GM21576 (cell line): ENCODE data around the gene FNDC3B.
"Not testable (repeated sequence)": the region's sequence is repeated elsewhere in the genome, so short reads cannot be mapped to it uniquely, and the experiment has no call there.

Source experiments
- ATAC-seq: cut with Tn5 transposase; IDR thresholded peaks from one replicate; pipeline ENCODE4 v1.9.1; 2021; ENCODE audit warnings: mild to moderate bottlenecking, moderate library complexity; ENCODE audit not compliant: unreplicated experiment

FNDC3B gene

GRCh38 chr3:172090035-172090434 is 50.7 kb downstream of the FNDC3B start:
- ATAC-seq, result no peak

- no peak for ATAC-seq
Measured at GRCh38 chr3:172092658-172093057, 53.3 kb downstream of the FNDC3B start.

- ATAC-seq, result not testable (repeated sequence)
Measured at GRCh38 chr3:172093581-172094443, 54.4 kb downstream of the FNDC3B start.

- ATAC-seq, result peak; percentile 89
Measured at GRCh38 chr3:172094621-172095557, 55.5 kb downstream of the FNDC3B start.

GRCh38 chr3:172096881-172097420 is 57.6 kb downstream of the FNDC3B start:
- ATAC-seq, result no peak

- no peak for ATAC-seq
Measured at GRCh38 chr3:172097585-172097984, 58.2 kb downstream of the FNDC3B start.

- ATAC-seq, result no peak
Measured at GRCh38 chr3:172098698-172099494, 59.5 kb downstream of the FNDC3B start.

GRCh38 chr3:172099495-172099808 is 60.1 kb downstream of the FNDC3B start:
- ATAC-seq, result no peak

- no peak for ATAC-seq
Measured at GRCh38 chr3:172100482-172100881, 61.1 kb downstream of the FNDC3B start.

- peak; percentile 46 for ATAC-seq
Measured at GRCh38 chr3:172101107-172101506, 61.7 kb downstream of the FNDC3B start.

- peak; percentile 34 for ATAC-seq
Measured at GRCh38 chr3:172102123-172102882, 62.9 kb downstream of the FNDC3B start.

- ATAC-seq, result no peak
Measured at GRCh38 chr3:172102883-172103310, 63.5 kb downstream of the FNDC3B start.

GRCh38 chr3:172103724-172104123 is 64.3 kb downstream of the FNDC3B start:
- ATAC-seq, result no peak

- no peak for ATAC-seq
Measured at GRCh38 chr3:172104471-172105072, 65.2 kb downstream of the FNDC3B start.

- no peak for ATAC-seq
Measured at GRCh38 chr3:172106037-172106954, 66.9 kb downstream of the FNDC3B start.

- ATAC-seq, result peak; percentile 45
Measured at GRCh38 chr3:172106989-172107388, 67.6 kb downstream of the FNDC3B start.

GRCh38 chr3:172107403-172107802 is 68.0 kb downstream of the FNDC3B start:
- ATAC-seq, result peak; percentile 91

- ATAC-seq, result no peak
Measured at GRCh38 chr3:172110127-172110779, 70.9 kb downstream of the FNDC3B start.
